ENCODE data around the gene RBMS3.

- TF ChIP-seq EZH2 (IDR thresholded peaks at IDR 0.05), result no peak
- TF ChIP-seq CTCF (IDR thresholded peaks at IDR 0.05), result no peak
- TF ChIP-seq EZH2phosphoT487 (IDR thresholded peaks at IDR 0.05), result no peak
These were observed 325.0 kb downstream of the RBMS3 start for GRCh38 chr3:29605845-29606244.
